Melanocyte of skin (primary cell): ENCODE measurements around the gene SEMA4G. TPM values are rescaled to one million over a fixed set of nuclear protein-coding genes. Genes with fewer than 3 reads are reported as not detected.

Source experiments
- small RNA-seq, 2 donors: library from RNA; depleted of rRNA; stranded (forward); fragments of <200 nt; gene quantifications; one replicate each; pipeline ENCODE3, GENCODE V24; 2012
- total RNA-seq, 2 donors: library from RNA; depleted of rRNA; stranded (reverse); fragments of >200 nt; gene quantifications; 2 replicates each; pipeline ENCODE4 v1.2.3, GENCODE V29; 2012

The SEMA4G gene
- total RNA-seq = 1 to 10 TPM; 1.3 to 1.7 TPM

GRCh38 chr10:100969187-100970075, at the start of gene SEMA4G:
Gene SEMA4G (plus strand): TSS chr10:100969504. CDS start chr10:100972913, 3,409 bp downstream.

GRCh38 chr10:100986952-100987684, 17.8 kb downstream of the SEMA4G start, which contains the start of the genes MRPL43 and TWNK:
Gene MRPL43 (minus strand): TSS chr10:100987497. CDS start chr10:100987443, 54 bp downstream.
Gene TWNK (plus strand): TSS chr10:100987543. CDS start chr10:100988211, 668 bp downstream.

GRCh38 chr10:100999742-101000126, 30.4 kb downstream of the SEMA4G start, which contains the start of gene LZTS2:
Gene LZTS2 (plus strand): TSS chr10:100999808. CDS start chr10:101002539, 2,731 bp downstream.

Small RNAs within 50 kb of the gene (small RNA-seq; reads per million reads assigned to genes)
- gene MIR608 = 0 reads per million in 2 donors

Other genes with a start within 250 kb of the SEMA4G start
- not detected for gene PAX2, start 223.9 kb upstream of the SEMA4G start, total RNA-seq
- 10 to 100 TPM; 36.0 to 41.0 TPM for gene SLF2, start 56.5 kb upstream of the SEMA4G start, total RNA-seq
- gene MRPL43, start 18.0 kb downstream of the SEMA4G start, total RNA-seq = 10 to 100 TPM; 54.7 to 67.6 TPM
- gene TWNK, start 18.0 kb downstream of the SEMA4G start, total RNA-seq = 10 to 100 TPM in 1 of 2 donors, 1 to 10 TPM in 1; 3.4 to 12.3 TPM
- gene LZTS2, start 30.3 kb downstream of the SEMA4G start, total RNA-seq = 10 to 100 TPM; 84.6 to 99.1 TPM
- 1 to 10 TPM in 1 of 2 donors, under 1 TPM in 1; 1.00 to 3.8 TPM for gene PDZD7, start 61.6 kb downstream of the SEMA4G start, total RNA-seq
- 100 to 1,000 TPM; 105 to 131 TPM for gene SFXN3, start 61.7 kb downstream of the SEMA4G start, total RNA-seq
- under 1 TPM in 1 of 2 donors, not detected in 1; 0.69 TPM for gene KAZALD1, start 92.5 kb downstream of the SEMA4G start, total RNA-seq
- gene TLX1, start 161.8 kb downstream of the SEMA4G start, total RNA-seq = not detected